Mesenchymal stem cell (in vitro differentiated cells and primary cell): ENCODE results near the gene MCRS1.

Source experiments
- DNase-seq: peaks from one replicate; pipeline ENCODE4 v3.0.0-alpha.2; 2013
- H2AFZ ChIP-seq: one replicate; pipeline ENCODE4 v1.6.1; 2013; ENCODE audit warnings: low read depth, mild to moderate bottlenecking, control low read depth, inconsistent platforms, low read length, moderate library complexity
- H2AK5ac ChIP-seq: 2 replicates; pipeline ENCODE4 v1.6.1; 2013; ENCODE audit warnings: low read length, moderate library complexity, mild to moderate bottlenecking, inconsistent platforms; ENCODE audit not compliant: severe bottlenecking
- H2BK120ac ChIP-seq: one replicate; pipeline ENCODE4 v1.6.1; 2013; ENCODE audit warnings: low read depth, mild to moderate bottlenecking, inconsistent platforms, low read length, moderate library complexity
- H2BK12ac ChIP-seq, 2 experiments: one replicate each; pipeline ENCODE4 v1.6.1; 2013; ENCODE audit warnings: inconsistent platforms in 2 of 2, low read length in 2 of 2, mild to moderate bottlenecking in 2 of 2, moderate library complexity in 2 of 2, control low read depth in 1 of 2
- H2BK15ac ChIP-seq: one replicate; pipeline ENCODE4 v1.6.1; 2013; ENCODE audit warnings: mild to moderate bottlenecking, low read depth, inconsistent platforms; ENCODE audit not compliant: poor library complexity, severe bottlenecking
- H2BK5ac ChIP-seq: 2 replicates; pipeline ENCODE4 v1.6.1; 2013; ENCODE audit warnings: low read depth, mild to moderate bottlenecking, low read length, control low read depth, inconsistent platforms; ENCODE audit not compliant: poor library complexity, severe bottlenecking
- H3K14ac ChIP-seq, 2 experiments: one replicate each; pipeline ENCODE4 v1.6.1; 2013; ENCODE audit warnings: inconsistent platforms in 2 of 2, low read length in 2 of 2, control low read depth in 1 of 2, mild to moderate bottlenecking in 1 of 2, moderate library complexity in 1 of 2
- H3K18ac ChIP-seq, 2 experiments: one replicate each; pipeline ENCODE4 v1.6.1; 2013; ENCODE audit warnings: inconsistent platforms in 2 of 2, low read length in 2 of 2, control low read depth in 1 of 2, low read depth in 1 of 2, mild to moderate bottlenecking in 1 of 2
- H3K23ac ChIP-seq, 2 experiments: one replicate each; pipeline ENCODE4 v1.6.1; 2013; ENCODE audit warnings: inconsistent platforms in 2 of 2, low read length in 2 of 2, mild to moderate bottlenecking in 2 of 2, moderate library complexity in 2 of 2, control low read depth in 1 of 2
- H3K27ac ChIP-seq: 2 replicates; pipeline ENCODE4 v1.5.1; 2013; ENCODE audit warnings: mild to moderate bottlenecking, moderate library complexity, low read length, control low read depth, inconsistent platforms; ENCODE audit not compliant: poor library complexity, severe bottlenecking
- H3K27me3 ChIP-seq, 2 experiments: 2 replicates each; pipeline versions ENCODE4 v1.6.1 to v1.7.0; 2013; ENCODE audit warnings: low read length in 2 of 2, mild to moderate bottlenecking in 2 of 2, moderate library complexity in 2 of 2, control low read depth in 1 of 2, inconsistent platforms in 1 of 2; ENCODE audit not compliant: control insufficient read depth in 1 of 2, insufficient read depth in 1 of 2
- H3K36me3 ChIP-seq, 2 experiments: 2 replicates each; pipeline versions ENCODE4 v1.6.1 to v1.7.0; 2013; ENCODE audit warnings: low read length in 2 of 2, control low read depth in 1 of 2, inconsistent platforms in 1 of 2, low read depth in 1 of 2, mild to moderate bottlenecking in 1 of 2; ENCODE audit not compliant: insufficient read depth in 2 of 2, control insufficient read depth in 1 of 2
- H3K4ac ChIP-seq, 2 experiments: one replicate each; pipeline ENCODE4 v1.6.1; 2013; ENCODE audit warnings: inconsistent platforms in 2 of 2, low read length in 2 of 2, mild to moderate bottlenecking in 2 of 2, moderate library complexity in 2 of 2, control low read depth in 1 of 2, low read depth in 1 of 2
- H3K4me1 ChIP-seq: 2 replicates; pipeline ENCODE4 v1.6.1; 2013; ENCODE audit warnings: low read depth, low read length, control low read depth; ENCODE audit not compliant: control insufficient read depth, insufficient read depth
- H3K4me2 ChIP-seq: 2 replicates; pipeline ENCODE4 v1.6.1; 2013; ENCODE audit warnings: low read length, mild to moderate bottlenecking, inconsistent platforms; ENCODE audit not compliant: poor library complexity, severe bottlenecking
- H3K4me3 ChIP-seq, 2 experiments: 2 replicates each; pipeline versions ENCODE4 v1.5.1 to v1.7.0; 2013; ENCODE audit warnings: low read length in 2 of 2, mild to moderate bottlenecking in 2 of 2, control low read depth in 1 of 2, low read depth in 1 of 2; ENCODE audit not compliant: insufficient read depth in 1 of 2
- H3K79me1 ChIP-seq: replicated peaks from 2 replicates; pipeline ENCODE4 v1.6.1; 2013; ENCODE audit warnings: mild to moderate bottlenecking, control low read depth, low read length, inconsistent platforms; ENCODE audit not compliant: poor library complexity, severe bottlenecking
- H3K9ac ChIP-seq: 2 replicates; pipeline ENCODE4 v1.7.0; 2013; ENCODE audit warnings: mild to moderate bottlenecking, low read length, moderate library complexity
- H3K9me3 ChIP-seq: 2 replicates; pipeline ENCODE4 v1.7.0; 2013; ENCODE audit warnings: mild to moderate bottlenecking, low read length; ENCODE audit not compliant: control insufficient read depth
- H4K8ac ChIP-seq: one replicate; pipeline ENCODE4 v1.6.1; 2013; ENCODE audit warnings: inconsistent platforms, mild to moderate bottlenecking, low read length, moderate library complexity
- H4K91ac ChIP-seq: one replicate; pipeline ENCODE4 v1.6.1; 2013; ENCODE audit warnings: mild to moderate bottlenecking, low read length, inconsistent platforms
- WGBS: methylation state at CpG from one replicate; pipeline ENCODE4 v1.1.7; 2013; ENCODE audit warnings: mixed read lengths; 5-methylcytosine and 5-hydroxymethylcytosine counted together

MCRS1 gene

DNA sequence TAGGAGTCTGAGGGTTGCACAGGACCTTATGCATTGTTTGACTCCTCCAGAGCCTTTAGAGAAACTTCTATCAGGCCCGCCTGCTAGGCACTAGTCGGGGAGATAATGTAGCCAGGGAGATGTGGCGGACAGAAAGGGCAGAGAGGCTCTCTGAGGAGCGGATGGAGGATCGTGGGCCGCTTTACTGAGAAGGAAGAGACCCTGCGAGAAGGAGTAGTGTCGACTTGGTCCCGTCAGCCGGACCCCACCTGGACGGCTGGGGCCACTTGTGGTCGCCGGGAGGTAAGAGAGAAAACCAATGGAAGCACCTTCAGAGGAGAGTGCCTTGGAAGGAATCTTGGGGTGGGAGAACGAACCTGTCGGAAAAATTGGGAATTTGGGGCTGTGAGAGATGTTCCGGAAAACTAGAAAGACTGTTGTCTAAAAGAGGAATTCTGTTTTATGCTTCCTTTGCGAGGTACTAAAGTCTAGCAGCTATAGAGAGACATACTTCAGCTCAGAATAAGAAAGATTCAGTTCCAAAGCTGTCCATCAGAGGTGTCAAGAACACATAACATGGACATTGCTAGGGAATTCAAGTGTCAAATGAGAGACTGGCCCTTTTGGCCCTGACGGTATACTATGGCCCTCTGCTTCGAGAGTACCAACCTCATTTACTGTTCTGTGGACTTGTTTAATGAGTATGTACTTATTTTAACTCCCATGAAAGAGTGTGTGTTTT is 660 bp upstream of the MCRS1 start:
- no peak overlapping the region for H2AK5ac ChIP-seq
- H3K27me3 ChIP-seq: no peaks in the 10 kb centered on the region
- H3K36me3 ChIP-seq: peaks cover 29 to 32% of the 10 kb centered on the region in 2 experiments
- peak overlapping the region; percentile 97 for H3K9ac ChIP-seq
- WGBS: 4% methylated on average over 18 of the region's 19 CpGs
- peaks cover 11% of the 10 kb centered on the region for H3K4me1 ChIP-seq
- H4K8ac ChIP-seq: no peak overlapping the region
- peak overlapping the region in 1 of 2 experiments; percentile 17 for H3K4ac ChIP-seq
- peak overlapping the region; percentile 96 for H3K4me2 ChIP-seq
- no peak overlapping the region for H2BK15ac ChIP-seq
- H3K14ac ChIP-seq: no peak overlapping the region
- no peak overlapping the region for H4K91ac ChIP-seq
- peak; percentile 21 for DNase-seq
- no peaks in the 10 kb centered on the region for H3K9me3 ChIP-seq
- peak overlapping the region; percentile 92 for H2AFZ ChIP-seq
- H3K79me1 ChIP-seq: peaks cover 46% of the 10 kb centered on the region
- H3K18ac ChIP-seq: peak overlapping the region in 1 of 2 experiments; percentile 41
- H2BK120ac ChIP-seq: no peak overlapping the region
- H2BK5ac ChIP-seq: no peak overlapping the region
- no peak overlapping the region for H2BK12ac ChIP-seq
- H3K23ac ChIP-seq: peak overlapping the region in 1 of 2 experiments; percentile 23
- peak overlapping the region; percentile 85 to 97 for H3K4me3 ChIP-seq
- peak overlapping the region; percentile 92 for H3K27ac ChIP-seq

DNA sequence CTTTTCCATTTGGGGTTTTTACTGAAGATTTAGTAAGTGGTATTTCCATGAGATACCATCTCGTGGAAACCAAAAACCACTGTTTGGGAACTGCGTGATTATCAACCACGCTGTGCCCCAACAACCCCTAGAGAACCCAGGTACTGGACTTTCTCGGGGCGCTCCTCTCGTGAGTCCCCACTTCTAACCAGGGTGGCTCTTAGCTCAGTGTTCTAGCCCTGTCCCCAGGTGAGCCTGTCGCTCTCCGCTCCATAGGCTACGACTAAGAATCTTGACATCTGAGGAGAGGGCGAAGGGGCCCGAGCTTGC is 686 bp downstream of the MCRS1 start:
- H3K9ac ChIP-seq: peak overlapping the region; percentile 97
- H3K4ac ChIP-seq: peak overlapping the region; percentile 85 to 90
- H3K79me1 ChIP-seq: peaks cover 41% of the 10 kb centered on the region
- no peaks in the 10 kb centered on the region for H3K9me3 ChIP-seq
- H3K4me1 ChIP-seq: peaks cover 11% of the 10 kb centered on the region
- no peak overlapping the region for H2BK5ac ChIP-seq
- H2AFZ ChIP-seq: peak overlapping the region; percentile 91
- H4K91ac ChIP-seq: no peak overlapping the region
- DNase-seq: no peak
- WGBS: 10% methylated on average over 11 of the region's 11 CpGs
- peak overlapping the region in 1 of 2 experiments; percentile 28 for H2BK12ac ChIP-seq
- peak overlapping the region; percentile 61 to 96 for H3K18ac ChIP-seq
- H3K23ac ChIP-seq: peak overlapping the region in 1 of 2 experiments; percentile 61
- H2AK5ac ChIP-seq: no peak overlapping the region
- H3K4me2 ChIP-seq: peak overlapping the region; percentile 95
- H3K36me3 ChIP-seq: peaks cover 40% of the 10 kb centered on the region in 2 experiments
- H4K8ac ChIP-seq: peak overlapping the region; percentile 91
- no peak overlapping the region for H2BK15ac ChIP-seq
- H2BK120ac ChIP-seq: no peak overlapping the region
- no peak overlapping the region for H3K27ac ChIP-seq
- peak overlapping the region; percentile 85 to 97 for H3K4me3 ChIP-seq
- no peaks in the 10 kb centered on the region for H3K27me3 ChIP-seq
- peak overlapping the region in 1 of 2 experiments; percentile 91 for H3K14ac ChIP-seq

DNA sequence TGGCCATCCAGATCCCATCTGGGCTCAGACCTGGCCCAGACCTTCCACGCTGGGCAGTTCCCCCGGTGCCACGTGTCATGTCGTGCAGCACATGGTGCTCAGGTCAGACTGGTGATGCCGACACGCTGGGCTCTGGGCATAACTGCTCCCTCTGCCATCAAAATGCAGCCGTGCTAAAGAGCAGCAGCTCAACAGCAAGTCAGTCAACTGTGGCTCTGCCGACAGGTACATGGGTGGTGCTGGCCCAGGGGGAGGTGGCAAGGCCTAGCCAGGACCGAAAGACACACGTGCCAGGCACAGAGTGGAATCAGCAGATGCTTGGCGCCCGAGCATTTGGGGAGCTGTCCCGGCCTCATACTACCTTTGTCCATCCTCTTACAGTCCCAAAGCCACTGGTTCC is 1.6 kb downstream of the MCRS1 start:
- Histone ChIP-seq H3K79me1 (peaks cover 36% of the 10 kb centered on the region), H2AFZ (no peak overlapping the region), H2BK12ac (no peak overlapping the region), H4K91ac (no peak overlapping the region), H3K27ac (no peak overlapping the region), H3K23ac (no peak overlapping the region), H3K14ac (no peak overlapping the region), H2AK5ac (no peak overlapping the region), H2BK120ac (no peak overlapping the region), H2BK15ac (no peak overlapping the region), H3K9me3 (no peaks in the 10 kb centered on the region), H3K36me3 (peaks cover 47 to 49% of the 10 kb centered on the region in 2 experiments), H3K4me1 (peaks cover 11% of the 10 kb centered on the region), H3K4me3 (peak overlapping the region in 1 of 2 experiments; percentile 97), H3K4ac (no peak overlapping the region), H4K8ac (no peak overlapping the region), H3K27me3 (no peaks in the 10 kb centered on the region), H3K4me2 (no peak overlapping the region), H2BK5ac (no peak overlapping the region), H3K18ac (no peak overlapping the region), H3K9ac (peak overlapping the region; percentile 97)
- no peak for DNase-seq
- 99% methylated on average over 12 of the region's 13 CpGs for WGBS

DNA sequence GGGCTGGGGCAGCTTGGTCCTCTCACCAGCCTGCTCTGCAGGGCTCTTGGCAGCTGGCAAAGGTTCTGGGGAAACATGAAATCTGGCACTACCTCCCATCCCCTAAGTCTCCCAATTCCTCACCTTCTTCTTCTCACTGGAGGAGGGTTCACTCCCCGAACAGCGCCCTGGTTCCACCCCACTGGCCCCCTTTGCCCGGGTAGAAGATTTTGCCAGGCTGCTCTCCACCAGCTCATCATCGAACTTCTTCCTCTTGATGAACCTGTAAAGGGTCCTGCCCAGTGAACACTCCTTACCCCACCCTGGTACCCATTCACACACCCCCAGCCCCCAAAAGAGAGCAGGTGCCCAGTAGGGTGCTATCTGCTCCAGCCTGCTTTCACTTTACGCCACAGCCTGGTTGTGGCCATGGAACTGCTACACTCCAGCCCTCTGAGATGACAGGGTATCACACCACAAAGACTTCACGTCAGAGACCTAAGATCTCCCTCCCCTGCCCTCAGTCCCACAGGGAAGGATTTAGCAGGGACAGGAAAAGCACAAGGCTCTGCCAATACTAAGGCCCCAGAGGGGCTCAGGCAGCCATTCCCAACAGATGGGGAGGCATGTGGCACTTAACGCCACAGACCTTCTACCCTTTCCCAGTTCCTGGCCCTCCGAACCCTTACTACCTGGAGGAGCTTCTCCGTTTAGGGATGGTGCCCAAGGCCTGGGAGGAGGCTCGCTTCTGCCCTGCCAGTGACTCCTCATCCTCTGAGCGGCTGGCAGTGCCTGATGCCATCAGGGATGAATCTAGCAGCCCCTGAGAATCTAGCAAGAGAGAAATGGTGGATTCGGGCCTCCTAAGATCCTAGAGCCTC is 2.3 kb downstream of the MCRS1 start:
- 96% methylated on average over 12 of the region's 12 CpGs for WGBS
- Histone ChIP-seq H2BK120ac (no peak overlapping the region), H4K8ac (no peak overlapping the region)

More for the DNA sequence above, 2.3 kb downstream of the MCRS1 start:
- H3K23ac ChIP-seq: no peak overlapping the region
- no peak overlapping the region for H2BK5ac ChIP-seq
- no peaks in the 10 kb centered on the region for H3K27me3 ChIP-seq
- H4K91ac ChIP-seq: peak overlapping the region; percentile 15
- H3K4me2 ChIP-seq: no peak overlapping the region
- H3K4me3 ChIP-seq: no peak overlapping the region
- H3K18ac ChIP-seq: no peak overlapping the region
- no peak overlapping the region for H3K4ac ChIP-seq
- H3K4me1 ChIP-seq: peaks cover 11% of the 10 kb centered on the region
- no peak for DNase-seq
- H3K79me1 ChIP-seq: peaks cover 31% of the 10 kb centered on the region
- peaks cover 53 to 56% of the 10 kb centered on the region in 2 experiments for H3K36me3 ChIP-seq
- H2AK5ac ChIP-seq: no peak overlapping the region
- no peak overlapping the region for H2BK15ac ChIP-seq
- H3K27ac ChIP-seq: no peak overlapping the region
- no peak overlapping the region for H3K9ac ChIP-seq
- no peak overlapping the region for H2BK12ac ChIP-seq
- no peak overlapping the region for H3K14ac ChIP-seq
- H3K9me3 ChIP-seq: no peaks in the 10 kb centered on the region
- no peak overlapping the region for H2AFZ ChIP-seq
